Endothelial cell of umbilical vein (primary cell): ENCODE results near the gene MTCL1. TPM values are rescaled to one million over a fixed set of nuclear protein-coding genes. Genes with fewer than 3 reads are reported as not detected.

Experiments
- BruUV-seq: library from RNA; stranded (reverse); fragments of 400-500 nt; replicated peaks from 2 replicates; lab custom pipeline; 2021; lab: Mats Ljungman, UMichigan
- CTCF ChIA-PET: fragments of 300-600, 350-600 bp; sonication (Branson Sonifier 250); formaldehyde crosslinking; loops from one replicate; lab custom pipeline; 2021; ENCODE audit warnings: antibody characterized with exemption, inconsistent platforms; lab: Charles Lee
- POLR2A ChIA-PET: fragments of 300-600, 350-600 bp; sonication (Branson Sonifier 250); formaldehyde crosslinking; loops from one replicate; lab custom pipeline; 2021; ENCODE audit warnings: antibody characterized with exemption, inconsistent platforms; lab: Charles Lee
- DNase-seq: peaks from one replicate; pipeline ENCODE4 v3.0.0-alpha.2; 2011; ENCODE audit warnings: low read depth, low spot score
- FAIRE-seq: peaks from 2 replicates; lab custom pipeline; 2011; peaks lifted over from hg19 to GRCh38; lab: Jason Lieb, UNC
- H2AFZ ChIP-seq: 2 replicates; pipeline ENCODE4 v1.6.0; 2012; ENCODE audit warnings: low read depth, low read length, control low read depth, inconsistent platforms
- H3K27ac ChIP-seq: 2 replicates; pipeline ENCODE4 v1.5.1; 2011; ENCODE audit warnings: low read depth, mild to moderate bottlenecking, control low read depth, low read length, moderate library complexity; ENCODE audit not compliant: insufficient read depth
- H3K27me3 ChIP-seq, 2 experiments: 2 replicates each; pipeline versions ENCODE4 v1.6.0 to v1.6.1; 2011; ENCODE audit warnings: low read length in 2 of 2, mixed read lengths in 1 of 2; ENCODE audit not compliant: control insufficient read depth in 2 of 2, insufficient read depth in 2 of 2
- H3K36me3 ChIP-seq, 2 experiments: 2 replicates in 1 of 2; 3 replicates in 1 of 2; pipeline ENCODE4 v1.5.1; 2011; ENCODE audit warnings: low read length in 2 of 2, mild to moderate bottlenecking in 1 of 2, moderate library complexity in 1 of 2; ENCODE audit not compliant: control insufficient read depth in 2 of 2, insufficient read depth in 2 of 2; ENCODE audit errors: extremely low read depth in 1 of 2
- H3K4me1 ChIP-seq: 3 replicates; pipeline ENCODE4 v1.5.1; 2011; ENCODE audit warnings: mild to moderate bottlenecking, low read length; ENCODE audit not compliant: control insufficient read depth, insufficient read depth; ENCODE audit errors: extremely low read depth
- H3K4me2 ChIP-seq: 2 replicates; pipeline ENCODE4 v1.6.1; 2011; ENCODE audit warnings: low read length, control low read depth, mixed read lengths; ENCODE audit not compliant: insufficient read depth
- H3K4me3 ChIP-seq, 3 experiments: fragments of 200-600 bp in 1 of 3; sonication (generic), shearing (Covaris generic) in 1 of 3; replicated peaks in 1 of 3; 2 replicates each; pipeline ENCODE4 v1.5.1; 2011 to 2016; ENCODE audit warnings: control low read depth in 3 of 3, low read length in 3 of 3, mild to moderate bottlenecking in 2 of 3, inconsistent platforms in 1 of 3, low read depth in 1 of 3, moderate library complexity in 1 of 3; ENCODE audit not compliant: insufficient read depth in 1 of 3
- H3K79me2 ChIP-seq: 2 replicates; pipeline ENCODE4 v1.6.0; 2012; ENCODE audit warnings: low read length, inconsistent platforms; ENCODE audit not compliant: control insufficient read depth, insufficient read depth
- H3K9ac ChIP-seq: replicated peaks from 2 replicates; pipeline ENCODE3; 2011; ENCODE audit warnings: low read length, control low read depth; ENCODE audit not compliant: insufficient read depth; ENCODE audit errors: extremely low read depth
- H3K9me1 ChIP-seq: replicated peaks from 3 replicates; pipeline ENCODE4 v1.6.0; 2011; ENCODE audit warnings: mild to moderate bottlenecking, low read length; ENCODE audit not compliant: control insufficient read depth, insufficient read depth; ENCODE audit errors: extremely low read depth
- H3K9me3 ChIP-seq: replicated peaks from 2 replicates; pipeline ENCODE4 v1.5.1; 2012; ENCODE audit warnings: low read length, inconsistent platforms; ENCODE audit not compliant: control insufficient read depth, insufficient read depth
- H4K20me1 ChIP-seq: replicated peaks from 2 replicates; pipeline ENCODE3; 2011; ENCODE audit warnings: mild to moderate bottlenecking, low read length; ENCODE audit not compliant: control insufficient read depth, insufficient read depth; ENCODE audit errors: extremely low read depth
- CTCF ChIP-seq, 2 donors: IDR thresholded peaks; 1 replicate in 1 of 2; 2 replicates in 1 of 2; pipeline ENCODE4 v1.5.1; 2011; ENCODE audit warnings: low read length in 2 of 2, mild to moderate bottlenecking in 2 of 2, moderate library complexity in 2 of 2, control low read depth in 1 of 2, inconsistent platforms in 1 of 2, low read depth in 1 of 2; ENCODE audit not compliant: insufficient read depth in 1 of 2; ENCODE audit errors: extremely low read depth in 1 of 2
- EZH2 ChIP-seq: IDR thresholded peaks from 2 replicates; pipeline ENCODE4 v1.6.1; 2012; ENCODE audit warnings: borderline replicate concordance, low read depth, mild to moderate bottlenecking, moderate library complexity, low read length, inconsistent platforms; ENCODE audit not compliant: severe bottlenecking
- FOS ChIP-seq: IDR thresholded peaks from 2 replicates; pipeline ENCODE4 v1.6.1; 2011; ENCODE audit warnings: mild to moderate bottlenecking, low read length, moderate library complexity, borderline replicate concordance; ENCODE audit not compliant: insufficient read depth
- GATA2 ChIP-seq: IDR thresholded peaks from 2 replicates; pipeline ENCODE4 v1.7.0; 2011; ENCODE audit warnings: low read depth, mild to moderate bottlenecking, moderate library complexity, mixed read lengths, low read length; ENCODE audit not compliant: insufficient read length, insufficient read depth
- JUN ChIP-seq: IDR thresholded peaks from 2 replicates; pipeline ENCODE4 v1.6.1; 2011; ENCODE audit warnings: borderline replicate concordance, low read depth; ENCODE audit not compliant: insufficient read length, insufficient read depth
- MAX ChIP-seq: IDR thresholded peaks from 2 replicates; pipeline ENCODE4 v1.6.1; 2011; ENCODE audit not compliant: insufficient read depth, insufficient read length
- MYC ChIP-seq: IDR thresholded peaks from one replicate; pipeline ENCODE4 v1.6.1; 2011; ENCODE audit warnings: mild to moderate bottlenecking, low read depth, low read length
- POLR2A ChIP-seq: IDR thresholded peaks from 2 replicates; pipeline ENCODE4 v1.6.1; 2012; ENCODE audit warnings: low read depth, mild to moderate bottlenecking, control low read depth, low read length
- POLR2AphosphoS5 ChIP-seq: IDR thresholded peaks from 2 replicates; pipeline ENCODE4 v1.6.1; 2012; ENCODE audit warnings: low read depth, mild to moderate bottlenecking, control low read depth, low read length, moderate library complexity; ENCODE audit not compliant: insufficient read depth
- dilution Hi-C: fragments of 300-500 bp; cut with MboI; formaldehyde crosslinking; loops from one replicate; pipeline ENCODE4 v1.15.0; 2019; ENCODE audit warnings: low sequenced_read_pairs; ENCODE audit not compliant: extremely low pct_ligation_motif_present
- intact Hi-C: fragments of 100-400 bp; cut with micrococcal nuclease; formaldehyde crosslinking; loops from one replicate; pipeline ENCODE4 v1.10.0; 2022
- polyA plus RNA-seq, 4 experiments: library from polyadenylated mRNA; depleted of rRNA in 3 of 4; stranded (reverse) in 3 of 4; unstranded in 1 of 4; fragments of >200 nt; gene quantifications; 2 replicates each; pipeline versions ENCODE4 v1.2.1 to v1.2.3, GENCODE V29; 2011 to 2012; ENCODE audit warnings: missing spikeins in 1 of 4
- total RNA-seq: library from RNA; stranded (reverse); gene quantifications from 2 replicates; pipeline ENCODE4 v1.2.3, GENCODE V29; 2021

MTCL1 gene
- total and polyA plus RNA-seq, 2 donors (not counting 3 experiments of a cell fraction or from before 2014, with no cell fraction given) = 11.9 to 75.7 TPM

GRCh38 chr18:8762968-8763367, 57.6 kb downstream of the MTCL1 start:
- dilution Hi-C loops = no loop called here

DNA sequence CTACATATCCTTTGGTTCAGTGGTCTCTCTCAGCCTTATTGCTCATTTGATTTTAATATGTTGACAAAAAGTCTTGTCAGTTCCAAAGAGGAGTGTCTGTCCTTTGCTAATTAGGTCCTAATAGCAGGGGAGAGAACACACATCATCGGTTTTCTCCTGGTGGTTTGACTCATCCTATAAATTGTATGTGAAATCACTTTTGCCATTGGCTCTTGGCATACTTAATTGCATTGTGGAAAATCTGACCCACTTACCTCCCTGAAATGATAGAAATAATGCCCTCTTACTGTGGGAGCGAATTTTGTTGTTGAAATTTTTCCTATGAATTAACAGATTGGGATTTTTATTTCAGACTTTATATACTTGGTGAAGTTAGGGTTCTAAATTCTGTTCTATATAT, 58.3 kb downstream of the MTCL1 start:
- Histone ChIP-seq H3K79me2 (peaks cover 7% of the 10 kb centered on the region), H3K9me3 (no peaks in the 10 kb centered on the region), H3K27me3 (no peaks in the 10 kb centered on the region), H3K4me3 (no peak overlapping the region), H4K20me1 (no peaks in the 10 kb centered on the region), H3K9me1 (no peaks in the 10 kb centered on the region), H2AFZ (no peak overlapping the region), H3K4me1 (no peaks in the 10 kb centered on the region), H3K4me2 (no peak overlapping the region), H3K9ac (no peak overlapping the region), H3K36me3 (peaks cover 2 to 11% of the 10 kb centered on the region in 2 experiments), H3K27ac (no peak overlapping the region)
- POLR2A ChIA-PET = no interaction called here
- no TSS peak for BruUV-seq
- dilution Hi-C loops = no loop called here
- CTCF ChIA-PET = interaction anchor here (1.5 kb wide), 1 partner anchor 16 kb away, joined by 6 read pairs; no protein-coding TSS in a partner anchor
- TF ChIP-seq MYC (no peak), CTCF (IDR thresholded peaks at IDR 0.05; ENCODE audit: extremely low read depth in 1 of 2, insufficient read depth in 1 of 2, low read depth in 1 of 2, low read length in 2 of 2) (no peak), POLR2A (no peak), EZH2 (no peak), MAX (no peak), FOS (no peak), GATA2 (no peak), POLR2AphosphoS5 (no peak), JUN (no peak)
- DNase-seq (no peak), FAIRE-seq (no peak)
- intact Hi-C loops = no loop called here

More at GRCh38 chr18:8762968-8763367, 57.6 kb downstream of the MTCL1 start:
- Histone ChIP-seq H3K9me1 (no peaks in the 10 kb centered on the region), H4K20me1 (no peaks in the 10 kb centered on the region), H3K27me3 (no peaks in the 10 kb centered on the region), H3K79me2 (peaks cover 11% of the 10 kb centered on the region), H3K9me3 (no peaks in the 10 kb centered on the region), H3K36me3 (peaks cover 2 to 11% of the 10 kb centered on the region in 2 experiments), H3K4me2 (no peak overlapping the region), H3K4me3 (no peak overlapping the region), H3K4me1 (no peaks in the 10 kb centered on the region), H3K27ac (no peak overlapping the region), H2AFZ (no peak overlapping the region), H3K9ac (no peak overlapping the region)
- DNase-seq = no peak
- TF ChIP-seq POLR2AphosphoS5 (no peak), MYC (no peak), FOS (no peak), MAX (no peak), EZH2 (no peak)
- no TSS peak for BruUV-seq
- ChIA-PET POLR2A (no interaction called here), CTCF (interaction anchor here (1.5 kb wide), 1 partner anchor 15 kb away, joined by 6 read pairs; no protein-coding TSS in a partner anchor)
- FAIRE-seq = no peak
- intact Hi-C loops = no loop called here
